Mucosa of stomach (tissue), 1 donor: ENCODE results near the gene MARF1.

Experiments used
- H3K27me3 ChIP-seq: one replicate; pipeline ENCODE4 v1.7.0; 2013; ENCODE audit warnings: mild to moderate bottlenecking, low read length; ENCODE audit not compliant: control insufficient read depth, insufficient read depth
- H3K36me3 ChIP-seq: one replicate; pipeline ENCODE4 v1.7.0; 2013; ENCODE audit warnings: low read length; ENCODE audit not compliant: control insufficient read depth, insufficient read depth
- H3K4me1 ChIP-seq: one replicate; pipeline ENCODE4 v1.7.0; 2013; ENCODE audit warnings: mild to moderate bottlenecking, low read length; ENCODE audit not compliant: control insufficient read depth, insufficient read depth
- H3K4me3 ChIP-seq: one replicate; pipeline ENCODE4 v1.7.0; 2013; ENCODE audit warnings: low read length
- H3K9ac ChIP-seq: one replicate; pipeline ENCODE4 v1.7.0; 2013; ENCODE audit warnings: mild to moderate bottlenecking, low read length, moderate library complexity
- H3K9me3 ChIP-seq: one replicate; pipeline ENCODE4 v1.7.0; 2013; ENCODE audit warnings: mild to moderate bottlenecking, low read length, moderate library complexity; ENCODE audit not compliant: control insufficient read depth
- donor health status: Pancreatic carcinoma.

The MARF1 gene

GRCh38 chr16:15602285-15603044 lies 40.5 kb downstream of the MARF1 start:
- no peaks in the 10 kb centered on the region for H3K9me3 ChIP-seq
- H3K27me3 ChIP-seq: no peaks in the 10 kb centered on the region
- H3K36me3 ChIP-seq: peaks cover 30% of the 10 kb centered on the region
- no peak overlapping the region for H3K9ac ChIP-seq
- no peak overlapping the region for H3K4me3 ChIP-seq
- peaks cover 7% of the 10 kb centered on the region for H3K4me1 ChIP-seq

- Histone ChIP-seq H3K27me3 (no peaks in the 10 kb centered on the region), H3K9me3 (no peaks in the 10 kb centered on the region), H3K36me3 (peaks cover 26% of the 10 kb centered on the region), H3K9ac (no peak overlapping the region), H3K4me3 (no peak overlapping the region), H3K4me1 (peaks cover 7% of the 10 kb centered on the region)
Measured at GRCh38 chr16:15601212-15601879, 41.6 kb downstream of the MARF1 start.

GRCh38 chr16:15599303-15600070 lies 43.5 kb downstream of the MARF1 start:
- Histone ChIP-seq H3K36me3 (peaks cover 26% of the 10 kb centered on the region), H3K9ac (no peak overlapping the region), H3K9me3 (no peaks in the 10 kb centered on the region), H3K27me3 (no peaks in the 10 kb centered on the region), H3K4me3 (no peak overlapping the region), H3K4me1 (no peaks in the 10 kb centered on the region)

GRCh38 chr16:15598648-15599190 lies 44.2 kb downstream of the MARF1 start:
- H3K27me3 ChIP-seq: no peaks in the 10 kb centered on the region
- H3K9me3 ChIP-seq: no peaks in the 10 kb centered on the region
- H3K36me3 ChIP-seq: peaks cover 22% of the 10 kb centered on the region
- no peaks in the 10 kb centered on the region for H3K4me1 ChIP-seq
- H3K4me3 ChIP-seq: no peak overlapping the region
- H3K9ac ChIP-seq: no peak overlapping the region

GRCh38 chr16:15597822-15598647 lies 44.9 kb downstream of the MARF1 start:
- Histone ChIP-seq H3K9ac (no peak overlapping the region), H3K9me3 (no peaks in the 10 kb centered on the region), H3K4me3 (no peak overlapping the region), H3K4me1 (no peaks in the 10 kb centered on the region), H3K36me3 (peaks cover 21% of the 10 kb centered on the region), H3K27me3 (no peaks in the 10 kb centered on the region)

GRCh38 chr16:15597135-15597534 lies 45.8 kb downstream of the MARF1 start:
- peaks cover 21% of the 10 kb centered on the region for H3K36me3 ChIP-seq
- no peak overlapping the region for H3K4me3 ChIP-seq

GRCh38 chr16:15594711-15595320 lies 48.1 kb downstream of the MARF1 start:
- peaks cover 7% of the 10 kb centered on the region for H3K36me3 ChIP-seq
- H3K9me3 ChIP-seq: no peaks in the 10 kb centered on the region
- H3K4me1 ChIP-seq: peaks cover 16% of the 10 kb centered on the region
- H3K4me3 ChIP-seq: no peak overlapping the region
- H3K27me3 ChIP-seq: no peaks in the 10 kb centered on the region
- H3K9ac ChIP-seq: no peak overlapping the region

More at GRCh38 chr16:15597135-15597534, 45.8 kb downstream of the MARF1 start:
- H3K9ac ChIP-seq: no peak overlapping the region
- H3K9me3 ChIP-seq: no peaks in the 10 kb centered on the region
- peaks cover 5% of the 10 kb centered on the region for H3K4me1 ChIP-seq
- H3K27me3 ChIP-seq: no peaks in the 10 kb centered on the region

GRCh38 chr16:15593235-15593634 lies 49.7 kb downstream of the MARF1 start:
- Histone ChIP-seq H3K4me1 (peaks cover 21% of the 10 kb centered on the region), H3K27me3 (no peaks in the 10 kb centered on the region), H3K4me3 (no peak overlapping the region), H3K9me3 (no peaks in the 10 kb centered on the region), H3K36me3 (no peaks in the 10 kb centered on the region), H3K9ac (no peak overlapping the region)

- Histone ChIP-seq H3K4me3 (no peak overlapping the region), H3K4me1 (peaks cover 21% of the 10 kb centered on the region), H3K9ac (no peak overlapping the region), H3K9me3 (no peaks in the 10 kb centered on the region), H3K27me3 (no peaks in the 10 kb centered on the region), H3K36me3 (no peaks in the 10 kb centered on the region)
Measured at GRCh38 chr16:15592324-15592723, 50.6 kb downstream of the MARF1 start.

GRCh38 chr16:15587152-15587825 lies 55.7 kb downstream of the MARF1 start:
- no peak overlapping the region for H3K4me3 ChIP-seq
- H3K9ac ChIP-seq: no peak overlapping the region
- H3K9me3 ChIP-seq: no peaks in the 10 kb centered on the region
- H3K4me1 ChIP-seq: peaks cover 17% of the 10 kb centered on the region
- H3K27me3 ChIP-seq: no peaks in the 10 kb centered on the region
- H3K36me3 ChIP-seq: peaks cover 6% of the 10 kb centered on the region
